ENCODE results near the gene CERS1. TPM values are rescaled to one million over a fixed set of nuclear protein-coding genes. Genes with fewer than 3 reads are reported as not detected.

The CERS1 gene
- total RNA-seq, 2 experiments from 2014 or later, result not detected

- CTCF ChIA-PET, result interaction anchor here (1.0 kb wide), 1 partner anchor 8 kb away, joined by 3 read pairs; no protein-coding TSS in a partner anchor
- no peaks in the 10 kb centered on the region for H3K9me3 Mint-ChIP-seq
Measured at GRCh38 chr19:18833141-18833476, 62.8 kb downstream of the CERS1 start.

GRCh38 chr19:18832306-18833140, 63.4 kb downstream of the CERS1 start:
- Histone ChIP-seq H3K4me3 (ENCODE audit: low read length) (peak overlapping the region; percentile 64), H3K9me3 (ENCODE audit: control insufficient read depth in 1 of 2, insufficient read depth in 1 of 2, low read length in 2 of 2) (peaks cover 0 to 3% of the 10 kb centered on the region in 2 experiments), H3K4me1 (ENCODE audit: insufficient read depth, low read length) (peaks cover 53% of the 10 kb centered on the region), H3K36me3 (ENCODE audit: insufficient read depth, low read length) (peaks cover 19% of the 10 kb centered on the region), H3K27me3 (ENCODE audit: control insufficient read depth in 1 of 2, insufficient read depth in 2 of 2, low read length in 2 of 2) (no peaks in the 10 kb centered on the region), H3K27ac (ENCODE audit: low read depth in 1 of 2, low read length in 2 of 2) (peak overlapping the region; percentile 64 to 81)
- Mint-ChIP-seq H3K4me1 (ENCODE audit: low read depth) (peaks cover 44% of the 10 kb centered on the region), H3K27me3 (no peaks in the 10 kb centered on the region), H3K4me3 (peak overlapping the region; percentile 89), H3K27ac (peak overlapping the region; percentile 88), H3K36me3 (ENCODE audit: low read depth) (peaks cover 42% of the 10 kb centered on the region), H3K9me3 (no peaks in the 10 kb centered on the region)
- ATAC-seq (ENCODE audit: poor library complexity), result peak; percentile 47
- DNase-seq, result peak in 4 of 14 experiments; percentile 17 to 54 (median 36)
- ChIA-PET CTCF (interaction anchor here (1.0 to 2.3 kb wide), 4 partner anchors 9 to 238 kb away, joined by 3 to 15 read pairs (median 4); no protein-coding TSS in a partner anchor), POLR2A (interaction anchor here (0.6 to 2.2 kb wide), 16 partner anchors 9 to 973 kb away, joined by 3 to 22 read pairs (median 8); partner anchors contain the start of genes COPE, DDX49, ELL and FKBP8)
- TF ChIP-seq CTCF (IDR thresholded peaks at IDR 0.05), result no peak
- intact Hi-C loops (cut with DNase I, micrococcal nuclease), result loop anchor here in 1 of 2 experiments (1.0 to 5.0 kb wide), 7 partner anchors 85 to 630 kb away; partner anchors contain the start of genes COPE, CRTC1, DDX49 and ELL

More at GRCh38 chr19:18833141-18833476, 62.8 kb downstream of the CERS1 start:
- Histone ChIP-seq H3K4me1 (ENCODE audit: insufficient read depth, low read length) (peaks cover 59% of the 10 kb centered on the region), H3K36me3 (ENCODE audit: insufficient read depth, low read length) (peaks cover 25% of the 10 kb centered on the region), H3K27ac (ENCODE audit: low read depth in 1 of 2, low read length in 2 of 2) (no peak overlapping the region), H3K4me3 (ENCODE audit: low read length) (peak overlapping the region; percentile 64), H3K9me3 (ENCODE audit: control insufficient read depth in 1 of 2, insufficient read depth in 1 of 2, low read length in 2 of 2) (no peaks in the 10 kb centered on the region), H3K27me3 (ENCODE audit: control insufficient read depth in 1 of 2, insufficient read depth in 2 of 2, low read length in 2 of 2) (no peaks in the 10 kb centered on the region)
- peak in 1 of 14 experiments; percentile 24 for DNase-seq
- no peaks in the 10 kb centered on the region for H3K27me3 Mint-ChIP-seq
- H3K27ac Mint-ChIP-seq, result peak overlapping the region; percentile 88
- no peak for ATAC-seq (ENCODE audit: poor library complexity)
- H3K36me3 Mint-ChIP-seq (ENCODE audit: low read depth), result peaks cover 48% of the 10 kb centered on the region
- POLR2A ChIA-PET, result interaction anchor here (1.0 to 2.2 kb wide), 8 partner anchors 8 to 553 kb away, joined by 3 to 22 read pairs (median 8); partner anchors contain the start of genes ELL, FKBP8 and REX1BD
- TF ChIP-seq CTCF (IDR thresholded peaks at IDR 0.05), result no peak
- intact Hi-C loops (cut with DNase I, micrococcal nuclease), result loop anchor here in 1 of 2 experiments (1.0 to 5.0 kb wide), 7 partner anchors 84 to 631 kb away; partner anchors contain the start of genes COPE, CRTC1, DDX49 and ELL
- peak overlapping the region; percentile 89 for H3K4me3 Mint-ChIP-seq
- peaks cover 50% of the 10 kb centered on the region for H3K4me1 Mint-ChIP-seq (ENCODE audit: low read depth)

DNA sequence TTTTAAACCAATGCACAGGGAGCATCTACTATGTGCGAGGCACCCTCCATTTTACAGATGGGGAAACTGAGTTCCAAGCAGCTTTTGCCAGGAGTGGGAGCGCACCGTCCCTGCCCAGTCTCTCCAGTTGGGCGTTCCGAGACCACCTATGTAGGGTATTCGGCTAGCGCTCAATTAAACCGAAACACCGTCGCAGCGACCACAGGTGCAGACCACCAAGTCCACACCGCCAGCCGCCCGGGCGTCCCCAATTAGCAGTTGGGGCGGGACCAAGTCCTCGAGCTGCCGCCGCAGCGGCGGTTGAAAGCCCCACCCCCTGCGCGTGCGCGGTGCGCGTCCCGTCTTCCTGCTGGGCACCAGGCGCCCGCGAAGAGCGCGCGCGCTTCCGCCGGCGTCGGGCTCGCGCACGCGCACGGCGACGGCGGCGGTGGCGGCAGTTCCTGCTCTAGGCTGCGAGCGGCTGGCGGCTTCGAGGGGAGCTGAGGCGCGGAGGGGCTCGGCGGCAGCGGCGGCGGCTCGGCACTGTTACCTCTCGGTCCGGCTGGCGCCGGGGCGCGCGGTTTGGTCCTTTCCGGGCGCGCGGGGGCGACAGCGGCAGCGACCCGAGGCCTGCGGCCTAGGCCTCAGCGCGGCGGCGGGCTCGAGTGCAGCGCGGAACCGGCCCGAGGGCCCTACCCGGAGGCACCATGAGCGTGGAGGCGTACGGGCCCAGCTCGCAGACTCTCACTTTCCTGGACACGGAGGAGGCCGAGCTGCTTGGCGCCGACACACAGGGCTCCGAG, 64.2 kb downstream of the CERS1 start, which contains the start of gene UPF1:
Gene UPF1, plus strand, starts transcription at position 436 of the 782 bp plus-strand sequence. Its CDS starts 251 bp downstream, at position 687.
- peaks cover 15% of the 10 kb centered on the region for H3K36me3 ChIP-seq (ENCODE audit: insufficient read depth, low read length)
- no peak for TF ChIP-seq CTCF (IDR thresholded peaks at IDR 0.05)
- H3K4me1 ChIP-seq (ENCODE audit: insufficient read depth, low read length), result peaks cover 45% of the 10 kb centered on the region
- H3K9me3 ChIP-seq (ENCODE audit: control insufficient read depth in 1 of 2, insufficient read depth in 1 of 2, low read length in 2 of 2), result peaks cover 0 to 8% of the 10 kb centered on the region in 2 experiments
- Mint-ChIP-seq H3K9me3 (no peaks in the 10 kb centered on the region), H3K27ac (peak within 1 kb of the TSS; percentile 88), H3K27me3 (no peaks in the 10 kb centered on the region), H3K4me1 (ENCODE audit: low read depth) (peaks cover 39% of the 10 kb centered on the region), H3K4me3 (peak within 1 kb of the TSS; percentile 89), H3K36me3 (ENCODE audit: low read depth) (peaks cover 37% of the 10 kb centered on the region)
- peak; percentile 75 for ATAC-seq (ENCODE audit: poor library complexity)
- peak within 1 kb of the TSS; percentile 64 for H3K4me3 ChIP-seq (ENCODE audit: low read length)
- intact Hi-C loops (cut with DNase I, micrococcal nuclease), result loop anchor here in 1 of 2 experiments (5.0 kb wide), 6 partner anchors 86 to 629 kb away; partner anchors contain the start of genes COPE, DDX49, ELL and KLHL26
- DNase-seq, result peak; percentile 90 to 99 (median 96)
- CTCF ChIA-PET, result interaction anchor here (1.0 to 2.3 kb wide), 4 partner anchors 12 to 380 kb away, joined by 3 to 15 read pairs (median 4); no protein-coding TSS in a partner anchor
- POLR2A ChIA-PET, result interaction anchor here (0.6 to 2.2 kb wide), 21 partner anchors 8 to 973 kb away, joined by 3 to 22 read pairs (median 6); partner anchors contain the start of genes COPE, DDX49, ELL and FKBP8
- no peaks in the 10 kb centered on the region for H3K27me3 ChIP-seq (ENCODE audit: control insufficient read depth in 1 of 2, insufficient read depth in 2 of 2, low read length in 2 of 2)
- peak within 1 kb of the TSS; percentile 64 to 81 for H3K27ac ChIP-seq (ENCODE audit: low read depth in 1 of 2, low read length in 2 of 2)

All from CD4-positive, alpha-beta T cell (primary cell).